ENCODE measurements around the gene SLC25A48. TPM values are rescaled to one million over a fixed set of nuclear protein-coding genes. Genes with fewer than 3 reads are reported as not detected.

Gene SLC25A48
- total RNA-seq, 1 experiment from 2014 or later = not detected

- no peak for TF ChIP-seq EZH2 (IDR thresholded peaks at IDR 0.05; ENCODE audit: borderline replicate concordance, low read depth, low read length, poor library complexity, severe bottlenecking)
- no peak for TF ChIP-seq CTCF (conservative IDR thresholded peaks at IDR 0.05; ENCODE audit: low read depth, low read length)
- CTCF ChIA-PET = no interaction called here
These were observed 35.5 kb downstream of the SLC25A48 start for GRCh38 chr5:135869935-135870334.

GRCh38 chr5:135871268-135871915 is 36.9 kb downstream of the SLC25A48 start:
- ChIA-PET CTCF (interaction anchor here (0.9 kb wide), 1 partner anchor 11 kb away, joined by 3 read pairs; no protein-coding TSS in a partner anchor), POLR2A (ENCODE audit: low non-redundant PET) (no interaction called here)
- no peak overlapping the region for H3K4me3 ChIP-seq (ENCODE audit: low read depth, low read length, poor library complexity, severe bottlenecking)
- no peaks in the 10 kb centered on the region for H3K4me1 ChIP-seq (ENCODE audit: insufficient read depth, low read length, poor library complexity, severe bottlenecking)
- no peak for TF ChIP-seq CTCF (conservative IDR thresholded peaks at IDR 0.05; ENCODE audit: low read depth, low read length)
- no peak for TF ChIP-seq EZH2 (IDR thresholded peaks at IDR 0.05; ENCODE audit: borderline replicate concordance, low read depth, low read length, poor library complexity, severe bottlenecking)
- no peak overlapping the region for H3K27ac ChIP-seq (ENCODE audit: low read depth, low read length, poor library complexity, severe bottlenecking)
- no peak for DNase-seq (ENCODE audit: low spot score)
- no peaks in the 10 kb centered on the region for H3K36me3 ChIP-seq (ENCODE audit: insufficient read depth, low read length, poor library complexity, severe bottlenecking)
- no peaks in the 10 kb centered on the region for H3K9me3 ChIP-seq (ENCODE audit: low read depth, low read length, poor library complexity, severe bottlenecking)
- intact Hi-C loops (cut with micrococcal nuclease; ENCODE audit: unreplicated experiment) = no loop called here
- BruUV-seq (replicated peaks) = no TSS peak
- H3K27me3 ChIP-seq (replicated peaks; ENCODE audit: insufficient read depth, low read depth, low read length, poor library complexity) = peaks cover 38% of the 10 kb centered on the region

More at GRCh38 chr5:135869935-135870334, 35.5 kb downstream of the SLC25A48 start:
- DNase-seq (ENCODE audit: low spot score) = no peak
- POLR2A ChIA-PET (ENCODE audit: low non-redundant PET) = no interaction called here
- Histone ChIP-seq H3K4me1 (ENCODE audit: insufficient read depth, low read length, poor library complexity, severe bottlenecking) (no peaks in the 10 kb centered on the region), H3K27ac (ENCODE audit: low read depth, low read length, poor library complexity, severe bottlenecking) (no peak overlapping the region), H3K9me3 (ENCODE audit: low read depth, low read length, poor library complexity, severe bottlenecking) (no peaks in the 10 kb centered on the region), H3K27me3 (replicated peaks; ENCODE audit: insufficient read depth, low read depth, low read length, poor library complexity) (peaks cover 33% of the 10 kb centered on the region), H3K4me3 (ENCODE audit: low read depth, low read length, poor library complexity, severe bottlenecking) (no peak overlapping the region), H3K36me3 (ENCODE audit: insufficient read depth, low read length, poor library complexity, severe bottlenecking) (no peaks in the 10 kb centered on the region)
- intact Hi-C loops (cut with micrococcal nuclease; ENCODE audit: unreplicated experiment) = no loop called here
- BruUV-seq (replicated peaks) = no TSS peak

- Histone ChIP-seq H3K4me1 (ENCODE audit: insufficient read depth, low read length, poor library complexity, severe bottlenecking) (no peaks in the 10 kb centered on the region), H3K4me3 (ENCODE audit: low read depth, low read length, poor library complexity, severe bottlenecking) (no peak overlapping the region), H3K36me3 (ENCODE audit: insufficient read depth, low read length, poor library complexity, severe bottlenecking) (no peaks in the 10 kb centered on the region), H3K27ac (ENCODE audit: low read depth, low read length, poor library complexity, severe bottlenecking) (no peak overlapping the region), H3K9me3 (ENCODE audit: low read depth, low read length, poor library complexity, severe bottlenecking) (no peaks in the 10 kb centered on the region), H3K27me3 (replicated peaks; ENCODE audit: insufficient read depth, low read depth, low read length, poor library complexity) (peaks cover 21% of the 10 kb centered on the region)
- ChIA-PET POLR2A (ENCODE audit: low non-redundant PET) (no interaction called here), CTCF (no interaction called here)
- BruUV-seq (replicated peaks) = no TSS peak
- DNase-seq (ENCODE audit: low spot score) = no peak
- intact Hi-C loops (cut with micrococcal nuclease; ENCODE audit: unreplicated experiment) = no loop called here
- no peak for TF ChIP-seq CTCF (conservative IDR thresholded peaks at IDR 0.05; ENCODE audit: low read depth, low read length)
- no peak for TF ChIP-seq EZH2 (IDR thresholded peaks at IDR 0.05; ENCODE audit: borderline replicate concordance, low read depth, low read length, poor library complexity, severe bottlenecking)
These were observed 39.4 kb downstream of the SLC25A48 start for GRCh38 chr5:135873831-135874230.

Data from A673 (cell line).